ENCODE results near the gene GP2. TPM values are rescaled to one million over a fixed set of nuclear protein-coding genes. Genes with fewer than 3 reads are reported as not detected.

The GP2 gene
- total RNA-seq = not detected in 2 replicates

- DNase-seq = no peak
These were observed at the start of gene GP2 for GRCh38 chr16:20327444-20328041. Gene GP2, minus strand, starts transcription at chr16:20327513. Its CDS starts 1,082 bp downstream, at chr16:20326431.

GRCh38 chr16:20372701-20373100 lies 45.4 kb upstream of the GP2 start:
- DNase-seq = no peak

- no peak for DNase-seq
These were observed 42.2 kb upstream of the GP2 start for GRCh38 chr16:20369452-20370054.

GRCh38 chr16:20364051-20364450 lies 36.7 kb upstream of the GP2 start:
- no peak for DNase-seq

GRCh38 chr16:20363191-20363590 lies 35.9 kb upstream of the GP2 start:
- no peak for DNase-seq

- DNase-seq = no peak
These were observed 32.7 kb upstream of the GP2 start for GRCh38 chr16:20359997-20360396.

- no peak for DNase-seq
These were observed 27.9 kb upstream of the GP2 start for GRCh38 chr16:20355114-20355782.

- no peak for DNase-seq
These were observed 26.1 kb upstream of the GP2 start for GRCh38 chr16:20353379-20353778.

- DNase-seq = no peak
These were observed 25.3 kb upstream of the GP2 start, which contains the start of gene UMOD for GRCh38 chr16:20352615-20353014. Gene UMOD, minus strand, starts transcription at chr16:20352715. Its CDS starts 1,978 bp downstream, at chr16:20350737.

GRCh38 chr16:20349615-20350014 lies 22.3 kb upstream of the GP2 start:
- DNase-seq = no peak

GRCh38 chr16:20348365-20349185 lies 21.3 kb upstream of the GP2 start:
- no peak for DNase-seq

- no peak for DNase-seq
These were observed 20.5 kb upstream of the GP2 start for GRCh38 chr16:20347666-20348364.

- DNase-seq = no peak
These were observed 17.3 kb upstream of the GP2 start for GRCh38 chr16:20344611-20345010.

GRCh38 chr16:20339744-20340143 lies 12.4 kb upstream of the GP2 start:
- DNase-seq = no peak

GRCh38 chr16:20336955-20337354 lies 9.6 kb upstream of the GP2 start:
- no peak for DNase-seq

- DNase-seq = no peak
These were observed 7.1 kb upstream of the GP2 start for GRCh38 chr16:20334396-20334795.

- no peak for DNase-seq
These were observed 5.8 kb upstream of the GP2 start for GRCh38 chr16:20333120-20333519.

- no peak for DNase-seq
These were observed 5.1 kb upstream of the GP2 start for GRCh38 chr16:20332411-20332810.

GRCh38 chr16:20331635-20332034 lies 4.3 kb upstream of the GP2 start:
- no peak for DNase-seq

GRCh38 chr16:20329392-20330138 lies 2.3 kb upstream of the GP2 start:
- DNase-seq = no peak

GRCh38 chr16:20326321-20326720 lies 992 bp downstream of the GP2 start:
- no peak for DNase-seq

- no peak for DNase-seq
These were observed 2.3 kb downstream of the GP2 start for GRCh38 chr16:20325005-20325404.
